Naive thymus-derived CD4-positive, alpha-beta T cell (primary cell): Measurements from ENCODE around the gene CALB2. TPM values are rescaled to one million over a fixed set of nuclear protein-coding genes. Genes with fewer than 3 reads are reported as not detected.

ENCODE experiments used
- ATAC-seq: fragments of 150-1000 bp; cut with Tn5 transposase; 2 replicates; pipeline ENCODE4 v1.10.0; 2021; ENCODE audit warnings: mild to moderate bottlenecking, moderate library complexity
- CTCF ChIA-PET: fragments of 350-600 bp; sonication (Branson Sonifier 250); formaldehyde crosslinking; loops from one replicate; lab custom pipeline; 2021; ENCODE audit warnings: antibody characterized with exemption; lab: Charles Lee
- POLR2A ChIA-PET: fragments of 350-600 bp; sonication (Branson Sonifier 250); formaldehyde crosslinking; loops from one replicate; lab custom pipeline; 2021; ENCODE audit warnings: antibody characterized with exemption, inconsistent platforms; lab: Charles Lee
- DNase-seq, 9 donors: peaks; one replicate each; pipeline versions ENCODE4 v3.0.0 to v3.0.0-alpha.2; 2020 to 2022; ENCODE audit warnings: mixed read lengths in 1 of 9
- H3K27ac ChIP-seq: one replicate; pipeline ENCODE4 v1.7.0; 2013; ENCODE audit warnings: mild to moderate bottlenecking, low read depth, low read length, moderate library complexity
- H3K27me3 ChIP-seq, 2 donors: one replicate each; pipeline ENCODE4 v1.7.0; 2013; ENCODE audit warnings: low read length in 2 of 2, mild to moderate bottlenecking in 2 of 2, moderate library complexity in 2 of 2; ENCODE audit not compliant: control insufficient read depth in 2 of 2, insufficient read depth in 2 of 2
- H3K36me3 ChIP-seq, 3 experiments: 1 replicate in 2 of 3; 2 replicates in 1 of 3; pipeline ENCODE4 v1.7.0; 2013; ENCODE audit warnings: low read length in 3 of 3, mild to moderate bottlenecking in 3 of 3, moderate library complexity in 1 of 3; ENCODE audit not compliant: insufficient read depth in 3 of 3, control insufficient read depth in 2 of 3
- H3K4me1 ChIP-seq, 2 donors: one replicate each; pipeline ENCODE4 v1.7.0; 2013; ENCODE audit warnings: low read length in 2 of 2, mild to moderate bottlenecking in 2 of 2, moderate library complexity in 1 of 2; ENCODE audit not compliant: control insufficient read depth in 2 of 2, insufficient read depth in 2 of 2
- H3K4me3 ChIP-seq: 2 replicates; pipeline ENCODE4 v1.7.0; 2013; ENCODE audit warnings: mild to moderate bottlenecking, low read length
- H3K9me3 ChIP-seq, 3 experiments: 1 replicate in 2 of 3; 2 replicates in 1 of 3; pipeline ENCODE4 v1.7.0; 2013; ENCODE audit warnings: low read length in 3 of 3; ENCODE audit not compliant: control insufficient read depth in 2 of 3
- H3K27ac Mint-ChIP-seq, 9 donors: one replicate each; pipeline ENCODE4 v1.8.0; 2020 to 2022; ENCODE audit warnings: mixed read lengths in 9 of 9, mild to moderate bottlenecking in 8 of 9, moderate library complexity in 5 of 9, inconsistent platforms in 2 of 9
- H3K27me3 Mint-ChIP-seq, 5 donors: one replicate each; pipeline ENCODE4 v1.8.0; 2021 to 2022; ENCODE audit warnings: mixed read lengths in 5 of 5, mild to moderate bottlenecking in 1 of 5
- H3K36me3 Mint-ChIP-seq, 5 donors: one replicate each; pipeline ENCODE4 v1.8.0; 2020 to 2022; ENCODE audit warnings: mixed read lengths in 5 of 5, mild to moderate bottlenecking in 3 of 5, inconsistent platforms in 1 of 5
- H3K4me1 Mint-ChIP-seq, 7 donors: one replicate each; pipeline ENCODE4 v1.8.0; 2020 to 2022; ENCODE audit warnings: mixed read lengths in 7 of 7, mild to moderate bottlenecking in 3 of 7, inconsistent platforms in 1 of 7
- H3K4me3 Mint-ChIP-seq, 10 donors: one replicate each; pipeline ENCODE4 v1.8.0; 2020 to 2022; ENCODE audit warnings: mild to moderate bottlenecking in 10 of 10, mixed read lengths in 10 of 10, moderate library complexity in 6 of 10, inconsistent platforms in 2 of 10
- H3K9me3 Mint-ChIP-seq, 11 donors: one replicate each; pipeline ENCODE4 v1.8.0; 2020 to 2022; ENCODE audit warnings: mixed read lengths in 11 of 11, mild to moderate bottlenecking in 4 of 11, inconsistent platforms in 1 of 11, moderate library complexity in 1 of 11
- intact Hi-C, 2 donors: fragments of 100-400 bp; cut with micrococcal nuclease; formaldehyde crosslinking; loops; one replicate each; pipeline ENCODE4 v1.15.1; 2023
- polyA plus RNA-seq, 2 donors: library from polyadenylated mRNA; unstranded; fragments of 300-500 nt; fragmentation: Illumina TruSeq; gene quantifications; one replicate each; pipeline ENCODE4 v1.2.3, GENCODE V29; 2021
- total RNA-seq, 6 experiments: library from RNA in 5 of 6; stranded (reverse) in 5 of 6; gene quantifications; 1 replicate in 5 of 6; 2 replicates in 1 of 6; pipeline ENCODE4 v1.2.3 and lab custom pipeline; 2021 to 2026

The CALB2 gene
- total and polyA plus RNA-seq, 7 experiments from 2014 or later, result not detected

DNA sequence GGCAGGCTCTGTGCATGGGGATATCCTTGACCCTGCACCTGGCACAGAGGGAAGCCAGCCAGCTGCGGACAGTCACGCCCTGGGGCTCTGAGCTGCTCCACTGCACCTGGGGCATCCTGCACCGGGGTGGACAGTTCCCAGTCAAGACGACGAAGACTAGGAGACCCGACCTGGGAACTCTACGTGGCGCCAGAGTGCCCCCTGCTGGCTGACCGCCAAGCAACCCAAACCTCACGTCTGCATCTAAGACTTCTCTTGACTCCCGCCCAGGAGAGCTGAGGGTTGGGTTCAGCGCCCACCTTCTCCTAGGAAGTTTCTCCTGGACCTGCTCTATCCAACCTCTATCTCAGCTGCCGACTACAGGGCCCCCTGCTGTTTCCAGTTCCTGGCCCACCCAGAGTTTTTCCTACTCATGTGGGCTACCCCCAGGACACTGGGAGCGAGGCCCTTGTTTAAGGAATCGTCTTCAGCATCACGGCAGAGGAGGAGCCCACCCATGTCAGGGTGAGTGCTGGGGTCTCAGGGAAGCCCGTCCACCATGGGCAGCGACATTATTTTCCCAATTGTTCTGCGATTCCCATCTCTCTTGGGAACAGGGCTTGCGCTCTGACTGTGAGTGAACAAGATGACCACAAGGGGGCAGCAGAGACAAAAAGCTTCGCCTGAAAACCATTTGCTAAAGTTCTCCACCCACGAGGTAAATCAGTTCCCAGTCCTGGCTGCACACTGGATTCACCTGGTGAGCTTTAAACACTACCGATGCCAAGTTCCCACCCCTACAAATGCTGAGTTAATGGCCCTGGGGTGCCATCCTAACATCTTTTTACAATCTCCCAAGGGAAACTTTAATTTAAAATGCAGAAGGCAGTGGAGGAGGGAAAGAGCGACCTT lies 54.0 kb downstream of the CALB2 start:
- Histone ChIP-seq H3K36me3 (no peaks in the 10 kb centered on the region), H3K4me3 (no peak overlapping the region), H3K27me3 (peaks cover 0 to 7% of the 10 kb centered on the region in 2 donors), H3K9me3 (no peaks in the 10 kb centered on the region), H3K27ac (no peak overlapping the region), H3K4me1 (peaks cover 3 to 9% of the 10 kb centered on the region in 2 donors)
- H3K4me1 Mint-ChIP-seq, result peaks cover 0 to 11% (median 5%) of the 10 kb centered on the region in 7 donors
- H3K9me3 Mint-ChIP-seq, result no peaks in the 10 kb centered on the region
- DNase-seq (peak; percentile 32 to 66 (median 55)), ATAC-seq (peak; percentile 80)
- intact Hi-C loops, result loop anchor here (1.0 kb wide), 4 partner anchors 87 to 199 kb away; no protein-coding TSS in a partner anchor
- ChIA-PET CTCF (interaction anchor here (0.8 to 7.8 kb wide), 9 partner anchors 10 to 198 kb away, joined by 3 to 104 read pairs (median 5); no protein-coding TSS in a partner anchor), POLR2A (no interaction called here)
- peaks cover 27 to 59% (median 39%) of the 10 kb centered on the region in 5 donors for H3K27me3 Mint-ChIP-seq
- H3K27ac Mint-ChIP-seq, result no peak overlapping the region
- H3K36me3 Mint-ChIP-seq, result no peaks in the 10 kb centered on the region
- H3K4me3 Mint-ChIP-seq, result peak overlapping the region in 1 of 10 donors; percentile 19

DNA sequence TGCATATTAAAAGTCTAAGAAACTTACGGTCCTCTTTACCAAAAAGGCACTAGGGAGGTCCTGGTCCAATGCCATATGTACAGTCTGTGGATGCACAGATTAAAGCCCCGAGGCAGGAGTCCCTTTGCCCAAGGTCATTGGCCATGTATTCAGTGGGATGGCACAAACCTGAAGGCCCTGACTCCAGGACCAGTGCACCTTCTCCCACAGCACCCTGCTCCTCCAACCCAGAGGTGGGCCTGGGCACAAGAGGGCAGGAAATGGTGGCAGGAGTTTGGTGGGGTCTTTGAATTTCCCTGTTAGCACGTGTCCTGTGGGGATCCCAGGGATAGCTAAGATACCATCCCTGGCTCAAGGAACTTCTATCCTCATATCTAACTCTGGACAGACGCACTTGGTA lies 54.8 kb downstream of the CALB2 start:
- ChIA-PET CTCF (interaction anchor here (0.8 to 7.8 kb wide), 7 partner anchors 9 to 198 kb away, joined by 3 to 104 read pairs (median 5); no protein-coding TSS in a partner anchor), POLR2A (no interaction called here)
- Histone ChIP-seq H3K27ac (no peak overlapping the region), H3K4me1 (peaks cover 3 to 9% of the 10 kb centered on the region in 2 donors), H3K4me3 (no peak overlapping the region), H3K27me3 (peaks cover 0 to 7% of the 10 kb centered on the region in 2 donors), H3K9me3 (no peaks in the 10 kb centered on the region), H3K36me3 (no peaks in the 10 kb centered on the region)
- ATAC-seq, result no peak
- no peaks in the 10 kb centered on the region for H3K9me3 Mint-ChIP-seq
- no peak overlapping the region for H3K27ac Mint-ChIP-seq
- DNase-seq, result no peak
- intact Hi-C loops, result loop anchor here in 1 of 2 donors (1.0 kb wide), 1 partner anchor 124 kb away; no protein-coding TSS in a partner anchor
- H3K4me3 Mint-ChIP-seq, result no peak overlapping the region
- no peaks in the 10 kb centered on the region for H3K36me3 Mint-ChIP-seq
- peaks cover 0 to 6% (median 5%) of the 10 kb centered on the region in 7 donors for H3K4me1 Mint-ChIP-seq
- peaks cover 23 to 57% (median 43%) of the 10 kb centered on the region in 5 donors for H3K27me3 Mint-ChIP-seq

DNA sequence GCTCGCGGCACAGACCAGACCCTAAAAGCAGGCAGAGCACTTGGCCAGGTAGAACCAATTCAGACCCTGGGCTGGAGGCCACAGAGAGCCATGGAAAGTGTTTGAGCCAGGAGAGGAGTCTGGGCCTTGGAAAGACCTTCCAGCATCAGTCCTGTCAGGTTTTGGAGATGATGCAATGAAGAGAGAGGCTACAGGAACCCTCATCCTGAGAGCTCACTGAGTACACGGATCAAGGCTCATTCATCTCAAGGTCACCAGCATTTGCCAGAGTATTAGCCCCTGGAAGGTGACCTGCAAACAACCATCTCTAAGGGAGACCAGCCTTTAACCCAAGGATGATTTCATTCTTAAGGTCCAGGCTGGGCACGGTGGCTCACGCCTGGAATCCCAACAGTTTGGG lies 55.5 kb downstream of the CALB2 start:
- Histone ChIP-seq H3K27ac (no peak overlapping the region), H3K4me1 (peaks cover 3 to 9% of the 10 kb centered on the region in 2 donors), H3K4me3 (no peak overlapping the region), H3K36me3 (no peaks in the 10 kb centered on the region), H3K9me3 (no peaks in the 10 kb centered on the region), H3K27me3 (peaks cover 0 to 7% of the 10 kb centered on the region in 2 donors)
- ATAC-seq, result no peak
- ChIA-PET POLR2A (no interaction called here), CTCF (interaction anchor here (0.5 to 7.8 kb wide), 3 partner anchors 86 to 226 kb away, joined by 5 to 104 read pairs (median 10); no protein-coding TSS in a partner anchor)
- no peak overlapping the region for H3K4me3 Mint-ChIP-seq
- no peaks in the 10 kb centered on the region for H3K36me3 Mint-ChIP-seq
- no peak overlapping the region for H3K27ac Mint-ChIP-seq
- no peak for DNase-seq
- intact Hi-C loops, result no loop called here
- peaks cover 22 to 54% (median 42%) of the 10 kb centered on the region in 5 donors for H3K27me3 Mint-ChIP-seq
- no peaks in the 10 kb centered on the region for H3K9me3 Mint-ChIP-seq
- peaks cover 0 to 6% (median 5%) of the 10 kb centered on the region in 7 donors for H3K4me1 Mint-ChIP-seq

DNA sequence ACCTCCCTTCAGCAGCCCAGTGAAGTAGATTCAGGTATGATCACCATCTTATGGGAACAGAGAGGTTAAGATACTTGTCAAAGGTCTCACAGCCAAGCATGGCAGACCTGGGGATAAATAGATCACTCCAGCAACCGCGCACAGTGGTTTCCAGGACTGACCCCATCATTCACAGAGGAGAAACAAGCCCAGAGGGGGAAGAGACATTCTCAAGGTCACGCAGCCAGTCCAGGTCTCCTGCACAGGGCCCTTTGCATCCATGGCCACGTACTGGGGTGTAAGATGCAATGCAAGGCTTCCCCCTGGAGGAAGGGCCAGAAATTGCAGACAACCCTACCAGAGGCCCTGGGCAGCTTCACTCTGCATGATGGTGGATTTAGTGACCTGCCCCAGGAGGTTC lies 63.4 kb downstream of the CALB2 start:
- no peak overlapping the region for H3K27ac Mint-ChIP-seq
- Histone ChIP-seq H3K9me3 (no peaks in the 10 kb centered on the region), H3K27me3 (peaks cover 0 to 6% of the 10 kb centered on the region in 2 donors), H3K36me3 (no peaks in the 10 kb centered on the region), H3K4me1 (no peaks in the 10 kb centered on the region), H3K4me3 (no peak overlapping the region), H3K27ac (no peak overlapping the region)
- H3K4me3 Mint-ChIP-seq, result no peak overlapping the region
- H3K4me1 Mint-ChIP-seq, result peaks cover 0 to 14% (median 4%) of the 10 kb centered on the region in 7 donors
- DNase-seq (peak in 4 of 9 donors; percentile 3 to 36 (median 15)), ATAC-seq (peak; percentile 57)
- no peaks in the 10 kb centered on the region for H3K36me3 Mint-ChIP-seq
- intact Hi-C loops, result no loop called here
- CTCF ChIA-PET, result interaction anchor here (0.7 to 2.5 kb wide), 2 partner anchors 10 to 81 kb away, joined by 3 to 13 read pairs; no protein-coding TSS in a partner anchor
- H3K9me3 Mint-ChIP-seq, result peaks cover 0 to 5% (median 0%) of the 10 kb centered on the region in 11 donors
- POLR2A ChIA-PET, result no interaction called here
- peaks cover 30 to 46% (median 36%) of the 10 kb centered on the region in 5 donors for H3K27me3 Mint-ChIP-seq

DNA sequence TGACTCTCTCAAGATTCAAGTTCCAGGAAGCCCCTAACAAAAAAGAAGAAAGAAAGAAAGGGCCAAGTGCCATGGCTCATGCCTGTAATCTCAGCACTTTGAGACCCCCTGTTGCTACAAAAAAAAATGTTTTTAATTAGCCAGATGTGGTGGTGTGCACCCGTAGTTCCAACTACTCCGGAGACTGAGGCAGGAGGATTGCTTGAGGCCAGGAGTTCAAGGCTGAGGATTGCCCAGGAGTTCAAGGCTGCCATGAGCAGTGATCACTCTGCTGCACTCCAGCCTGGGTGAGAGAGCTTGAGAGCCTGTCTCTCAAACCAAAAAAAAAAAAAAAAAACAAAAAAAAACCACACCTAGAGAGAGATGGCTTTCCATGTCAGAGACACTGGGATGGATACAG lies 64.5 kb downstream of the CALB2 start:
- no peaks in the 10 kb centered on the region for H3K4me1 ChIP-seq
- Mint-ChIP-seq H3K27me3 (peaks cover 35 to 48% (median 39%) of the 10 kb centered on the region in 5 donors), H3K9me3 (peaks cover 0 to 5% (median 0%) of the 10 kb centered on the region in 11 donors), H3K36me3 (no peaks in the 10 kb centered on the region), H3K4me3 (no peak overlapping the region), H3K4me1 (peaks cover 0 to 18% (median 4%) of the 10 kb centered on the region in 7 donors), H3K27ac (no peak overlapping the region)
- H3K4me3 ChIP-seq, result no peak overlapping the region
- ChIA-PET POLR2A (no interaction called here), CTCF (interaction anchor here (2.5 kb wide), 1 partner anchor 11 kb away, joined by 13 read pairs; no protein-coding TSS in a partner anchor)
- H3K9me3 ChIP-seq, result no peaks in the 10 kb centered on the region
- peaks cover 0 to 6% of the 10 kb centered on the region in 2 donors for H3K27me3 ChIP-seq
- H3K36me3 ChIP-seq, result no peaks in the 10 kb centered on the region
- DNase-seq (no peak), ATAC-seq (no peak)
- intact Hi-C loops, result no loop called here
- H3K27ac ChIP-seq, result no peak overlapping the region

DNA sequence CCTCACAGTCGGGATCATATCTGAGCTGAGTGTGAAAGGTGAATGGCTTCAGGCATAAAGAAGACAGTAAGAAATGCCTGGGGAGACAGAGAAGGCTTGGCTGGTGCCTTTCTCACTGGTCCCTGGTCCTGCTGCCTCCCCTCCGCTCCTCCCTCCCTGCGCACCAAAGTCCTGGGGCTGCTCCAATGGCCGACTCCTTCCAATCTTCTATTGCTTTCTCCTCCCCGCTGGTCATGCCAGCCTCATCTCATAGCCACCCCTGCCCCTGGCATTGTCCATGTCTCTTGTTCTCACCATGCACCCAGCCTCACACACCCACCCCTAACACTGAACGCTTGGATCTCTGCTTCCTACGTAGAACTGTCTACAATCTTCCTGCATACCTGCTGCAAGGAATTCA lies 65.3 kb downstream of the CALB2 start:
- Histone ChIP-seq H3K4me3 (no peak overlapping the region), H3K27ac (no peak overlapping the region), H3K9me3 (no peaks in the 10 kb centered on the region), H3K4me1 (no peaks in the 10 kb centered on the region), H3K36me3 (no peaks in the 10 kb centered on the region), H3K27me3 (peaks cover 0 to 6% of the 10 kb centered on the region in 2 donors)
- Mint-ChIP-seq H3K36me3 (no peaks in the 10 kb centered on the region), H3K9me3 (peaks cover 0 to 6% (median 0%) of the 10 kb centered on the region in 11 donors), H3K4me3 (no peak overlapping the region), H3K4me1 (peaks cover 0 to 18% (median 4%) of the 10 kb centered on the region in 7 donors), H3K27ac (peak overlapping the region in 1 of 9 donors; percentile 12), H3K27me3 (peaks cover 38 to 52% (median 45%) of the 10 kb centered on the region in 5 donors)
- ATAC-seq (no peak), DNase-seq (no peak)
- intact Hi-C loops, result no loop called here
- ChIA-PET CTCF (interaction anchor here (2.5 kb wide), 1 partner anchor 12 kb away, joined by 13 read pairs; no protein-coding TSS in a partner anchor), POLR2A (no interaction called here)
